HepG2 (cell line): ENCODE measurements around the gene PLEKHH3. TPM values are rescaled to one million over a fixed set of nuclear protein-coding genes. Genes with fewer than 3 reads are reported as not detected.
A peak's percentile ranks its signal among the peaks of the same experiment; 100 is the strongest.

Experiments used
- CCDC6 ChIP-seq: sonication (generic); formaldehyde crosslinking; IDR thresholded peaks from 2 replicates; pipeline ENCODE4 v1.8.1; 2022; ENCODE audit warnings: mild to moderate bottlenecking, missing genetic modification reagents, moderate library complexity
- FOSL1 ChIP-seq: sonication (generic); formaldehyde crosslinking; IDR thresholded peaks from 2 replicates; pipeline ENCODE4 v1.9.0; 2021; ENCODE audit warnings: missing genetic modification reagents, borderline replicate concordance
- RBAK ChIP-seq: sonication (generic); formaldehyde crosslinking; IDR thresholded peaks from 2 replicates; pipeline ENCODE4 v1.5.1; 2020; ENCODE audit warnings: mild to moderate bottlenecking, missing genetic modification reagents
- RFXAP ChIP-seq: sonication (generic); formaldehyde crosslinking; IDR thresholded peaks from 2 replicates; pipeline ENCODE4 v1.4.0; 2020; ENCODE audit warnings: missing genetic modification reagents, borderline replicate concordance
- ZBTB40 ChIP-seq, 2 experiments: fragments of 450-650 bp in 1 of 2; sonication (generic) in 1 of 2; formaldehyde crosslinking in 1 of 2; IDR thresholded peaks; 2 replicates each; pipeline versions ENCODE4 v1.6.1 to v1.8.0; 2016 to 2022; ENCODE audit warnings: antibody characterized with exemption in 1 of 2, mild to moderate bottlenecking in 1 of 2, missing genetic modification reagents in 1 of 2
- ZBTB7A ChIP-seq: sonication (generic); formaldehyde crosslinking; IDR thresholded peaks from 2 replicates; pipeline ENCODE4 v1.8.0; 2022; ENCODE audit warnings: mild to moderate bottlenecking, missing genetic modification reagents
- ZNF18 ChIP-seq: sonication (generic); formaldehyde crosslinking; IDR thresholded peaks from 2 replicates; pipeline ENCODE4 v1.8.0; 2022; ENCODE audit warnings: mild to moderate bottlenecking, missing genetic modification reagents; ENCODE audit not compliant: insufficient replicate concordance
- ZNF225 ChIP-seq: sonication (generic); formaldehyde crosslinking; IDR thresholded peaks from 2 replicates; pipeline ENCODE4 v1.4.0; 2020; ENCODE audit warnings: mild to moderate bottlenecking, missing genetic modification reagents
- ZNF335 ChIP-seq: sonication (generic); formaldehyde crosslinking; IDR thresholded peaks from 2 replicates; pipeline ENCODE4 v1.4.0; 2020; ENCODE audit warnings: missing genetic modification reagents
- ZSCAN21 ChIP-seq: sonication (generic); formaldehyde crosslinking; IDR thresholded peaks from 2 replicates; pipeline ENCODE4 v1.8.0; 2022; ENCODE audit warnings: mild to moderate bottlenecking, missing genetic modification reagents, moderate library complexity, borderline replicate concordance
- polyA plus RNA-seq, 8 experiments: library from polyadenylated mRNA; depleted of rRNA in 3 of 8; stranded (reverse) in 7 of 8; unstranded in 1 of 8; fragments of >200 nt; fragmentation: Illumina TruSeq in 4 of 8; extraction: Trizol in 4 of 8; gene quantifications; 2 replicates each; pipeline versions ENCODE4 v1.2.1 to v1.2.3, GENCODE V29; 2011 to 2016; ENCODE audit warnings: low read depth in 4 of 8, missing spikeins in 1 of 8, mixed read lengths in 1 of 8; ENCODE audit not compliant: insufficient read depth in 1 of 8
- total RNA-seq, 5 experiments: library from RNA; depleted of rRNA; stranded (reverse); fragments of >200 nt; fragmentation: Illumina TruSeq; extraction: Trizol; gene quantifications; 2 replicates each; pipeline ENCODE4 v1.2.3, GENCODE V29; 2016; ENCODE audit warnings: low read depth in 1 of 5
- TF ChIP-seq, protein P1 (sequence below): sonication (generic); formaldehyde crosslinking; IDR thresholded peaks from 2 replicates; pipeline ENCODE4 v1.5.0; 2020; ENCODE audit warnings: missing genetic modification reagents, mild to moderate bottlenecking, borderline replicate concordance
- TF ChIP-seq, protein P2 (sequence below): sonication (generic); formaldehyde crosslinking; IDR thresholded peaks from 2 replicates; pipeline ENCODE4 v1.5.1; 2020; ENCODE audit warnings: mild to moderate bottlenecking, missing genetic modification reagents, moderate library complexity

PLEKHH3 gene
- total and polyA plus RNA-seq, 2 of the 13 experiments (the other 11 are each of a cell fraction or from before 2014, with no cell fraction given) = 6.0 to 19.9 TPM

DNA sequence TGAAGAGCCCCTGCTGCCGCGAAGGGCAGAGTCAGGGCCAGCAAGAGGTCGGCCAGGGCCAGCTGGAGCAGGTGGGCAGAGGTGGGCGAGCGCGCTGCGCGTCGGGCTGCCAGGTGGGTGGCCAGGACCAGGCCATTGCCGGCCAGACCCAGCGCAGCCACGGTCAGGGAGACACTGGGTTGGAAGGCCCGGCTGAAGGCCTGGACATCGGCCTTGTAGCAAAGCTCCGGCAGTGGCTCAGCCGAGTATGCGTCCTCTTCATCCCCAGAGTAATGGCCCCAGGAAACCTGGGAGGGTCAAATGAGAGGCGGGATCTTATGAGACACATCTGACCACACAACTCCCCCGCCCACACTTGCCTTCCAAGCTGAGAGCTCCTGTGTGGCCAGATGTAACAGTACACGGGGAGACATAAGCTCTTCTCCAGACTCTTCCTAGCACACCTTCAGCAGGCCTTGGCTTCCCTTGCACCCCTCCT lies 3.6 kb upstream of the PLEKHH3 start (continued):
- TF ChIP-seq ZBTB40 (IDR thresholded peaks at IDR 0.05) (no peak), ZBTB40 (CRISPR knock-in tag; IDR thresholded peaks at IDR 0.05) (0 out of 2 replicates have a peak, but pooled peaks have one; percentile 33), ZNF225 (0 out of 2 replicates have a peak, but pooled peaks have one; percentile 72), ZNF335 (CRISPR knock-in tag) (no peak), RFXAP (CRISPR knock-in tag) (no peak), FOSL1 (no peak), ZSCAN21 (no peak), ZBTB7A (CRISPR knock-in tag) (peak; percentile 52; the same call in 1 of the 2 replicates), ZNF18 (CRISPR knock-in tag) (no peak), RBAK (CRISPR knock-in tag) (no peak), CCDC6 (CRISPR knock-in tag) (no peak)
- TF ChIP-seq, protein P1, sequence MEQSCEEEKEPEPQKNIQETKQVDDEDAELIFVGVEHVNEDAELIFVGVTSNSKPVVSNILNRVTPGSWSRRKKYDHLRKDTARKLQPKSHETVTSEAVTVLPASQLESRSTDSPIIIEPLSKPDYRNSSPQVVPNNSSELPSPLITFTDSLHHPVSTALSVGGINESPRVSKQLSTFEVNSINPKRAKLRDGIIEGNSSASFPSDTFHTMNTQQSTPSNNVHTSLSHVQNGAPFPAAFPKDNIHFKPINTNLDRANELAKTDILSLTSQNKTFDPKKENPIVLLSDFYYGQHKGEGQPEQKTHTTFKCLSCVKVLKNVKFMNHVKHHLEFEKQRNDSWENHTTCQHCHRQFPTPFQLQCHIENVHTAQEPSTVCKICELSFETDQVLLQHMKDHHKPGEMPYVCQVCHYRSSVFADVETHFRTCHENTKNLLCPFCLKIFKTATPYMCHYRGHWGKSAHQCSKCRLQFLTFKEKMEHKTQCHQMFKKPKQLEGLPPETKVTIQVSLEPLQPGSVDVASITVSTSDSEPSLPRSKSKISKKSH (CRISPR knock-in tag) = no peak
- TF ChIP-seq, protein P2, sequence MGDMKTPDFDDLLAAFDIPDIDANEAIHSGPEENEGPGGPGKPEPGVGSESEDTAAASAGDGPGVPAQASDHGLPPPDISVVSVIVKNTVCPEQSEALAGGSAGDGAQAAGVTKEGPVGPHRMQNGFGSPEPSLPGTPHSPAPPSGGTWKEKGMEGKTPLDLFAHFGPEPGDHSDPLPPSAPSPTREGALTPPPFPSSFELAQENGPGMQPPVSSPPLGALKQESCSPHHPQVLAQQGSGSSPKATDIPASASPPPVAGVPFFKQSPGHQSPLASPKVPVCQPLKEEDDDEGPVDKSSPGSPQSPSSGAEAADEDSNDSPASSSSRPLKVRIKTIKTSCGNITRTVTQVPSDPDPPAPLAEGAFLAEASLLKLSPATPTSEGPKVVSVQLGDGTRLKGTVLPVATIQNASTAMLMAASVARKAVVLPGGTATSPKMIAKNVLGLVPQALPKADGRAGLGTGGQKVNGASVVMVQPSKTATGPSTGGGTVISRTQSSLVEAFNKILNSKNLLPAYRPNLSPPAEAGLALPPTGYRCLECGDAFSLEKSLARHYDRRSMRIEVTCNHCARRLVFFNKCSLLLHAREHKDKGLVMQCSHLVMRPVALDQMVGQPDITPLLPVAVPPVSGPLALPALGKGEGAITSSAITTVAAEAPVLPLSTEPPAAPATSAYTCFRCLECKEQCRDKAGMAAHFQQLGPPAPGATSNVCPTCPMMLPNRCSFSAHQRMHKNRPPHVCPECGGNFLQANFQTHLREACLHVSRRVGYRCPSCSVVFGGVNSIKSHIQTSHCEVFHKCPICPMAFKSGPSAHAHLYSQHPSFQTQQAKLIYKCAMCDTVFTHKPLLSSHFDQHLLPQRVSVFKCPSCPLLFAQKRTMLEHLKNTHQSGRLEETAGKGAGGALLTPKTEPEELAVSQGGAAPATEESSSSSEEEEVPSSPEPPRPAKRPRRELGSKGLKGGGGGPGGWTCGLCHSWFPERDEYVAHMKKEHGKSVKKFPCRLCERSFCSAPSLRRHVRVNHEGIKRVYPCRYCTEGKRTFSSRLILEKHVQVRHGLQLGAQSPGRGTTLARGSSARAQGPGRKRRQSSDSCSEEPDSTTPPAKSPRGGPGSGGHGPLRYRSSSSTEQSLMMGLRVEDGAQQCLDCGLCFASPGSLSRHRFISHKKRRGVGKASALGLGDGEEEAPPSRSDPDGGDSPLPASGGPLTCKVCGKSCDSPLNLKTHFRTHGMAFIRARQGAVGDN (CRISPR knock-in tag) = 0 out of 2 replicates have a peak, but pooled peaks have one; percentile 13
